Cardiac muscle cell (in vitro differentiated cells and primary cell): Measurements from ENCODE around the gene ITGAE. TPM values are rescaled to one million over a fixed set of nuclear protein-coding genes. Genes with fewer than 3 reads are reported as not detected.

Source experiments
- DNase-seq, 2 donors: peaks; one replicate each; pipeline versions ENCODE4 v3.0.0 to v3.0.0-alpha.2; 2010 to 2017; ENCODE audit warnings: low read depth in 1 of 2, low spot score in 1 of 2
- H3K27ac ChIP-seq: fragments of 200-600 bp; sonication (generic); 2 replicates; pipeline ENCODE4 v1.5.1; 2016
- H3K27me3 ChIP-seq: fragments of 200-600 bp; sonication (generic); 2 replicates; pipeline ENCODE4 v1.6.0; 2016; ENCODE audit warnings: control low read depth
- H3K36me3 ChIP-seq: fragments of 200-600 bp; sonication (generic); 2 replicates; pipeline ENCODE4 v1.5.1; 2016; ENCODE audit warnings: control low read depth
- H3K4me1 ChIP-seq: fragments of 200-600 bp; sonication (generic); 2 replicates; pipeline ENCODE4 v1.8.1; 2017; ENCODE audit warnings: low read depth, mild to moderate bottlenecking, mixed run types
- H3K4me3 ChIP-seq: fragments of 200-600 bp; sonication (generic); 2 replicates; pipeline ENCODE4 v1.5.1; 2016; ENCODE audit warnings: mild to moderate bottlenecking
- H3K9me3 ChIP-seq: fragments of 200-600 bp; sonication (generic); 2 replicates; pipeline ENCODE4 v1.5.1; 2017; ENCODE audit warnings: low read depth, mild to moderate bottlenecking, control low read depth
- CTCF ChIP-seq: IDR thresholded peaks from 2 replicates; pipeline ENCODE4 v1.5.1; 2012; ENCODE audit warnings: low read depth, mild to moderate bottlenecking, low read length
- polyA plus RNA-seq: library from polyadenylated mRNA; unstranded; fragments of >200 nt; fragmentation: Nextera tagmentation; extraction: Ambion mirVana; gene quantifications from 2 replicates; pipeline ENCODE4 v1.2.1, GENCODE V29; 2016
- total RNA-seq: library from RNA; depleted of rRNA; stranded (reverse); fragments of >200 nt; gene quantifications from 2 replicates; pipeline ENCODE4 v1.2.3, GENCODE V29; 2016

Gene ITGAE
- total and polyA plus RNA-seq, 2 experiments from 2014 or later: 15.6 to 86.6 TPM

- H3K4me1 ChIP-seq: no peaks in the 10 kb centered on the region
- no peaks in the 10 kb centered on the region for H3K27me3 ChIP-seq
- no peak overlapping the region for H3K27ac ChIP-seq
- no peak for TF ChIP-seq CTCF
- no peaks in the 10 kb centered on the region for H3K9me3 ChIP-seq
- peaks cover 36% of the 10 kb centered on the region for H3K36me3 ChIP-seq
- DNase-seq: no peak
- no peak overlapping the region for H3K4me3 ChIP-seq
Measured at GRCh38 chr17:3808701-3809100, 7.7 kb upstream of the ITGAE start.

GRCh38 chr17:3805581-3805980, 4.6 kb upstream of the ITGAE start:
- no peaks in the 10 kb centered on the region for H3K9me3 ChIP-seq
- TF ChIP-seq CTCF: no peak
- no peaks in the 10 kb centered on the region for H3K4me1 ChIP-seq
- no peaks in the 10 kb centered on the region for H3K27me3 ChIP-seq
- H3K36me3 ChIP-seq: peaks cover 10% of the 10 kb centered on the region
- no peak overlapping the region for H3K27ac ChIP-seq
- H3K4me3 ChIP-seq: no peak overlapping the region
- DNase-seq: no peak

- Histone ChIP-seq H3K4me3 (no peak overlapping the region), H3K27ac (no peak overlapping the region), H3K9me3 (no peaks in the 10 kb centered on the region), H3K4me1 (no peaks in the 10 kb centered on the region), H3K27me3 (no peaks in the 10 kb centered on the region), H3K36me3 (peaks cover 7% of the 10 kb centered on the region)
- DNase-seq: peak in 1 of 2 donors; percentile 35
- TF ChIP-seq CTCF: no peak
Measured at GRCh38 chr17:3804503-3804931, 3.5 kb upstream of the ITGAE start.

GRCh38 chr17:3803308-3803640, 2.3 kb upstream of the ITGAE start:
- TF ChIP-seq CTCF: no peak
- H3K27me3 ChIP-seq: no peaks in the 10 kb centered on the region
- no peaks in the 10 kb centered on the region for H3K4me1 ChIP-seq
- H3K4me3 ChIP-seq: no peak overlapping the region
- peak overlapping the region; percentile 55 for H3K27ac ChIP-seq
- DNase-seq: no peak
- peaks cover 3% of the 10 kb centered on the region for H3K36me3 ChIP-seq
- no peaks in the 10 kb centered on the region for H3K9me3 ChIP-seq

- Histone ChIP-seq H3K27me3 (no peaks in the 10 kb centered on the region), H3K4me1 (no peaks in the 10 kb centered on the region), H3K27ac (peak overlapping the region; percentile 55), H3K9me3 (no peaks in the 10 kb centered on the region), H3K36me3 (peaks cover 3% of the 10 kb centered on the region), H3K4me3 (no peak overlapping the region)
- no peak for TF ChIP-seq CTCF
- DNase-seq: peak in 1 of 2 donors; percentile 85
Measured at GRCh38 chr17:3802461-3803307, 1.7 kb upstream of the ITGAE start.
